Activated T-cell treated with anti-CD3 and anti-CD28 coated beads, Interleukin-2, amount 50 U/mL, for 72 hours (primary cell): ENCODE measurements around the gene PCSK5. TPM values are rescaled to one million over a fixed set of nuclear protein-coding genes. Genes with fewer than 3 reads are reported as not detected.

Experiments
- ATAC-seq, 2 donors: fragments of 150-1000 bp; cut with Tn5 transposase; replicated peaks in 1 of 2; 2 replicates each; pipeline ENCODE4 v1.10.0; 2021; ENCODE audit warnings: moderate library complexity in 2 of 2, mild to moderate bottlenecking in 1 of 2
- DNase-seq, 2 donors: peaks; one replicate each; pipeline ENCODE4 v3.0.0; 2021 to 2022; ENCODE audit warnings: mixed read lengths in 1 of 2
- H3K27ac Mint-ChIP-seq: one replicate; pipeline ENCODE4 v1.8.0; 2022; ENCODE audit warnings: mild to moderate bottlenecking, moderate library complexity, mixed read lengths
- H3K27me3 Mint-ChIP-seq: one replicate; pipeline ENCODE4 v1.8.0; 2022; ENCODE audit warnings: low read depth, mixed read lengths
- H3K36me3 Mint-ChIP-seq, 2 donors: one replicate each; pipeline ENCODE4 v1.8.0; 2022; ENCODE audit warnings: mixed read lengths in 2 of 2, mild to moderate bottlenecking in 1 of 2; ENCODE audit not compliant: insufficient read depth in 2 of 2
- H3K4me1 Mint-ChIP-seq: one replicate; pipeline ENCODE4 v1.8.0; 2022; ENCODE audit warnings: low read depth, mixed read lengths
- H3K4me3 Mint-ChIP-seq, 2 donors: one replicate each; pipeline ENCODE4 v1.8.0; 2022; ENCODE audit warnings: mild to moderate bottlenecking in 2 of 2, mixed read lengths in 2 of 2, moderate library complexity in 2 of 2
- H3K9me3 Mint-ChIP-seq, 2 donors: one replicate each; pipeline ENCODE4 v1.8.0; 2022; ENCODE audit warnings: mixed read lengths in 2 of 2
- total RNA-seq, 2 donors: library from RNA; stranded (reverse); gene quantifications; one replicate each; pipeline ENCODE4 v1.2.3, GENCODE V29; 2022

Gene PCSK5
- total RNA-seq, 2 donors from 2014 or later: 3.7 to 4.7 TPM

GRCh38 chr9:76333388-76333787, 442.9 kb downstream of the PCSK5 start:
- no peak for ATAC-seq
- H3K36me3 Mint-ChIP-seq: no peaks in the 10 kb centered on the region
- H3K4me3 Mint-ChIP-seq: no peak overlapping the region
- no peak for DNase-seq
- H3K27me3 Mint-ChIP-seq: peaks cover 13% of the 10 kb centered on the region
- H3K27ac Mint-ChIP-seq: no peak overlapping the region
- H3K9me3 Mint-ChIP-seq: no peaks in the 10 kb centered on the region
- no peaks in the 10 kb centered on the region for H3K4me1 Mint-ChIP-seq

DNA sequence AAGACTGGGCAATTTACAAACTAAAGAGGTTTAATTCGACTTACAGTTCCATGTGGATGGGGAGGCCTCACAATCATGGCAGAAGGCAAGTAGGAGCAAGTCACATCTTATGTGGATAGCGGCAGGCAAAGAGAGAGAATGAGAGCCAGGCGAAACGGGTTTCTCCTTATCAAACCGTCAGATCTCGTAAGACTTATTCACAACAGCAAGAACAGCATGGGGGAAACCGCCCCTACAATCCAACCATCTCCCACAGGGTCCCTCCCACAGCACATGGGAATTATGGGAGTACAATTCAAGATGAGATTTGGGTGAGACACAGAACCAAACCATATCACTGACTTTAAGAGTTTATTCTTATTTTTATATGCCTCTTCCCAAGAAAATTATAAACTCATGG, 443.5 kb downstream of the PCSK5 start:
- Mint-ChIP-seq H3K4me1 (no peaks in the 10 kb centered on the region), H3K9me3 (no peaks in the 10 kb centered on the region), H3K4me3 (no peak overlapping the region), H3K36me3 (no peaks in the 10 kb centered on the region), H3K27me3 (peaks cover 10% of the 10 kb centered on the region), H3K27ac (no peak overlapping the region)
- DNase-seq (no peak), ATAC-seq (no peak)

DNA sequence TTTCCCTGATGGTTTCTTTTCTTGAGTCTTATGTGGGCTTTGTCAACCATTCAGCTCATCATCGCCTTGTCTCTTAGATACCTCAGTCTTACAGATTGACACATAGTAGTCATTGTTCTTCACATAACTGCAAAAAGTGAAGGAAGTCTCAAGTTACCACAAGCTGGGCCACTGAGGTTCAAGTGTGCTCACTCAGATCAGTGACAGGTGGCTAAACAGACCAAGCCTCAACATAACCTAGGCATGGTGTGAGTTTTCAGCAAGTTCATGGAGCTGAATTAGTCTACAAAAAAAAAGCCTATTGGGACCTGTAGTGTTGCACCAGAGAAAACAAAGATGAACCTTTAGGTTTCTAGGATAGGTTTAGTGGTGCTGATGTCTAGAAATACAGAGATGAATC, 445.6 kb downstream of the PCSK5 start:
- no peak for DNase-seq
- peak in 1 of 2 donors; percentile 57 for ATAC-seq
- Mint-ChIP-seq H3K4me3 (no peak overlapping the region), H3K4me1 (no peaks in the 10 kb centered on the region), H3K27ac (no peak overlapping the region), H3K36me3 (no peaks in the 10 kb centered on the region), H3K27me3 (peaks cover 10% of the 10 kb centered on the region), H3K9me3 (peaks cover 1 to 2% of the 10 kb centered on the region in 2 donors)

- H3K4me1 Mint-ChIP-seq: no peaks in the 10 kb centered on the region
- no peak overlapping the region for H3K27ac Mint-ChIP-seq
- DNase-seq (no peak), ATAC-seq (no peak)
- H3K36me3 Mint-ChIP-seq: no peaks in the 10 kb centered on the region
- H3K9me3 Mint-ChIP-seq: peaks cover 1 to 2% of the 10 kb centered on the region in 2 donors
- H3K4me3 Mint-ChIP-seq: no peak overlapping the region
- H3K27me3 Mint-ChIP-seq: peaks cover 25% of the 10 kb centered on the region
These were observed 447.9 kb downstream of the PCSK5 start for GRCh38 chr9:76338418-76338817.

GRCh38 chr9:76341616-76342015, 451.1 kb downstream of the PCSK5 start:
- H3K36me3 Mint-ChIP-seq: no peaks in the 10 kb centered on the region
- no peak overlapping the region for H3K27ac Mint-ChIP-seq
- DNase-seq (no peak), ATAC-seq (no peak)
- H3K4me1 Mint-ChIP-seq: no peaks in the 10 kb centered on the region
- no peak overlapping the region for H3K4me3 Mint-ChIP-seq
- H3K9me3 Mint-ChIP-seq: peaks cover 1 to 2% of the 10 kb centered on the region in 2 donors
- peaks cover 18% of the 10 kb centered on the region for H3K27me3 Mint-ChIP-seq

- no peaks in the 10 kb centered on the region for H3K36me3 Mint-ChIP-seq
- peaks cover 18% of the 10 kb centered on the region for H3K27me3 Mint-ChIP-seq
- no peak overlapping the region for H3K27ac Mint-ChIP-seq
- H3K4me1 Mint-ChIP-seq: no peaks in the 10 kb centered on the region
- H3K4me3 Mint-ChIP-seq: no peak overlapping the region
- H3K9me3 Mint-ChIP-seq: peaks cover 1 to 2% of the 10 kb centered on the region in 2 donors
- ATAC-seq: no peak
- no peak for DNase-seq
These were observed 451.7 kb downstream of the PCSK5 start for GRCh38 chr9:76342201-76342600.

DNA sequence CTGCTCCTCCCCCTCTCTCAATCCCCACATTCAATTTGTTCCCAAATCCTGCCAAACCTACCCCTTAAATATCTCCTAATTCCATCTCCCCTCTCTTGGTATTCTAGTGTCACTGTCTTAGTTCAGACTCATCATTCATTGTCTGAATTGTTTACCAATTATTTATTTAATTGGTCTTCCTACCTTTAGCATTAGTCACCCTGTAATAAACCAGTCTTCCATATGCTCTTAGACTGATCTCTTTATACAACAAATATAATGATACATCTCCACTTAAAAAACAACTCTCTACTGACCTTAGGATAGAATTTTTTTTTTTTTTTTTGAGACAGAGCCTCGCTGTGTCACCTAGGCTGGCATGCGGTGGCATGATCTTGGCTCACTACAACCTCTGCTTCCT, 452.4 kb downstream of the PCSK5 start:
- Mint-ChIP-seq H3K27ac (no peak overlapping the region), H3K9me3 (peaks cover 1 to 2% of the 10 kb centered on the region in 2 donors), H3K36me3 (no peaks in the 10 kb centered on the region), H3K4me1 (no peaks in the 10 kb centered on the region), H3K4me3 (no peak overlapping the region), H3K27me3 (peaks cover 18% of the 10 kb centered on the region)
- DNase-seq: no peak
- no peak for ATAC-seq

DNA sequence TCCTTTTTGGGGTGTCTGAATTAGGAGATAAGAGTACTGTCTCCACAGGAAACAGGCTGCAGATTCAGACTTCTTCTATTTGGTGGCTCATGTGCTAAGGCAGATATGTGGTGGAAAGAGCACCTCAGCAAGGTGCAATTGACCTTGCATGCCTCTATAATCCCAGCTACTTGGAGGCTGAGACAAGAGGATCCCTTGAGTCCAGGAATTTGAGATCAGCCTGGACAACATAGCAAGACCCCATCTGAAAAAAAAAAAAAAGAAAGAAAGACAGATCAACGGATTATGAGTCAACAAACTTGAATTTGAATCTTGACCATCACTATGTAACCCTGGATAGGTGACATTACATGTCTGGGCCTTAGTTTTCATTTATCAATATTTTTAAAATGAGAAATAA, 459.4 kb downstream of the PCSK5 start:
- Mint-ChIP-seq H3K27me3 (no peaks in the 10 kb centered on the region), H3K36me3 (no peaks in the 10 kb centered on the region), H3K9me3 (no peaks in the 10 kb centered on the region), H3K4me3 (no peak overlapping the region), H3K4me1 (no peaks in the 10 kb centered on the region), H3K27ac (no peak overlapping the region)
- no peak for ATAC-seq
- no peak for DNase-seq

DNA sequence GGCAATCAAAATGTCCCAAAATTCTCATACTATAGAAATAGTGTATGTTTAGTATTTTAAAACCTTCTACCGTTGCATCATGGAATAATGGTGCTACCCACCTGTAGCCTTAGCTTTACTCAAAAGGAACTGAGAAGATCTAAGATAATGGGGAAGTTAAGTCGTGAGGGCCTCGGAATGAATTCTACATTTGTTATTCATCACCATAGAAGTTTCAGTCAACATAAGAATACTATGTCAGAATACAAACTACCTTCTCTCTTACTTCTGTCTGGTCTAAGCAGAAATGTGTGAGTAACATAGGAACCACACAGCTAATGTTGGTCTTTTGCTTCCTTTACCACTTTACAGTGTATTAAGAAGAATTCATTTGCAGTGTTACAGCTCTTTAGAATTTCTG, 460.5 kb downstream of the PCSK5 start:
- no peak for DNase-seq
- ATAC-seq: peak in 1 of 2 donors; percentile 41
- H3K27me3 Mint-ChIP-seq: no peaks in the 10 kb centered on the region
- no peak overlapping the region for H3K27ac Mint-ChIP-seq
- no peaks in the 10 kb centered on the region for H3K9me3 Mint-ChIP-seq
- peak overlapping the region in 1 of 2 donors; percentile 45 for H3K4me3 Mint-ChIP-seq
- H3K36me3 Mint-ChIP-seq: no peaks in the 10 kb centered on the region
- H3K4me1 Mint-ChIP-seq: no peaks in the 10 kb centered on the region

DNA sequence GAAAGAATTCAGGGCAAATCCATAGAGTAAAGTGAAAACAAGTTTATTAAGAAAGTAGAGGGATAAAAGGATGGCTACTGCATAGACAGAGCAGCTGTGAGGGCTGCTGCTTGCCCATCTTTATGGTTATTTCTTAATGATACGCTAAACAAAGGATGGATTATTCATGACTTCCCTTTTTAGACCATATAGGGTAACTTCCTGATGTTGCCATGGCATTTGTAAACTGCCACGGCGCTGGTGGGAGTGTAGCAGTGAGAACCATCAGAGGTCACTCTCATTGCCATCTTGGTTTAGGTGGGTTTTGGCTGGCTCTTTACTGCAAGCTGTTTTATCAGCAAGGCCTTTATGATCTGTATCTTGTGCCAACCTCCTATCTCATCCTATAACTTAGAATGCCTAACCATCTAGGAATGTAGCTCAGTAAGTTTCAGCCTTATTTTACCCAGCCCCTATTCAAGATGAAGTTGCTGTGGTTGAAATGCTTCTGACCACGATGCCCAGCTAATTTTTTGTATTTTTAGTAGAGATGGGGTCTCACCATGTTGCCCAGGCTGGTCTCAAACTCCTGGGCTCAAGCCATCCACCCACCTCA, 461.6 kb downstream of the PCSK5 start:
- H3K4me1 Mint-ChIP-seq: no peaks in the 10 kb centered on the region
- H3K9me3 Mint-ChIP-seq: no peaks in the 10 kb centered on the region
- no peak for ATAC-seq
- no peak overlapping the region for H3K4me3 Mint-ChIP-seq
- H3K27me3 Mint-ChIP-seq: no peaks in the 10 kb centered on the region
- H3K36me3 Mint-ChIP-seq: no peaks in the 10 kb centered on the region
- H3K27ac Mint-ChIP-seq: no peak overlapping the region
- DNase-seq: no peak

DNA sequence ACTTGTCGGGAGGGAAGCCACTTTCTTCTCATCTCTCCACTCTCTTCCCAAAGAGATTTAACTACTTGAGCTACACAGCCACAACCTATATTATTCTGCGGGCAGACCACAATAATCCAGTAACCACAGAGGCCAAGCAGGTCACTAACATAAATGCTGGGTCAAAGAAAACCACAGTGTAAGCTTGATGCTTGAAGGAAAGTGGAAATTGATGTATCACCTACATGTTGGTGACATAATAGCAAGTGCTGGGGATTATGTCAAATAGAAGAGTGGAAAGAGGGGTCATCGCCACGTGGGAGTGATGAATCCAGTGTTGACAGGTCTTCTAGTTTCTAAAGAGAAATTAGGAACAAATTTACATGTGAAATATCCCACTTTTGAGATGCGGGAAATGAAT, 462.8 kb downstream of the PCSK5 start:
- Mint-ChIP-seq H3K9me3 (no peaks in the 10 kb centered on the region), H3K4me3 (no peak overlapping the region), H3K4me1 (no peaks in the 10 kb centered on the region), H3K27me3 (peaks cover under 1% of the 10 kb centered on the region), H3K27ac (no peak overlapping the region), H3K36me3 (no peaks in the 10 kb centered on the region)
- ATAC-seq (no peak), DNase-seq (no peak)

DNA sequence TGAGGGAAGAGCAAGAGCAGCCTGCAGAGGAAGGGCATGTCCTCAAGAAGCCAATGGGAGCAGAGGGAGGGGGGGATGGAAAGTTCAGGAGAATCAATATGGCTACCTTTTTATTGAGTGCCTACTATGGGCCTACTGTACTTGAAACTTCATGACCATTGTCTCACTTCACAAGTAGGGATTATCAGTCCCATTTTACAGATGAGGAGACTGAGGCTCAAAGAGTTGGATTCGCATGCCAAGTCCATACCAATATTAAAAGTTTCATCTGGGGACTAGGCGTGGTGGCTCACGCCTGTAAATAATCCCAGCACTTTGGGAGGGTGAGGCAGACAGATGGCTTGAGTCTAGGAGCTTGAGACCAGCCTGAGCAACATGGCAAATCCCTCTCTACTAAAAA, 463.7 kb downstream of the PCSK5 start:
- H3K4me1 Mint-ChIP-seq: no peaks in the 10 kb centered on the region
- H3K27me3 Mint-ChIP-seq: peaks cover 7% of the 10 kb centered on the region
- H3K4me3 Mint-ChIP-seq: no peak overlapping the region
- H3K27ac Mint-ChIP-seq: no peak overlapping the region
- H3K9me3 Mint-ChIP-seq: no peaks in the 10 kb centered on the region
- no peak for ATAC-seq
- H3K36me3 Mint-ChIP-seq: no peaks in the 10 kb centered on the region
- no peak for DNase-seq

DNA sequence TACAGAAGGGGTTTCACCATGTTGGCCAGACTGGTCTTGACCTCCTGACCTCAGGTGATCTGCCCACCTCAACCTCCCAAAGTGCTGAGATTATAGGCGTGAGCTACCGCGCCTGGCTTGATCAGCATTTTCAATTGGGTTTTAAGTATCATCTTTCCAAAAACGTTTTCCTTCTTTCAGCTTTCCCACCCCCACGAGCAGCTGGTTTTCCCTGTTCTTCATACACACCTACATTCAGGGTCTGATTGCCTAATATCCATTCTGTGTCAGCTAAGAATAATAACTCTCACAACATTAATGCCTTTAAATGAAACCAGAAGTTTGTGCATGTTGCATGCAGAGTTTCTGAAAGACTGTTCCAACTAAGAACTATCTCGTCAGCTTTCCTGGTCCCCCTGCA, 465.4 kb downstream of the PCSK5 start:
- no peak overlapping the region for H3K27ac Mint-ChIP-seq
- no peaks in the 10 kb centered on the region for H3K36me3 Mint-ChIP-seq
- H3K27me3 Mint-ChIP-seq: peaks cover 7% of the 10 kb centered on the region
- DNase-seq: no peak
- no peak overlapping the region for H3K4me3 Mint-ChIP-seq
- ATAC-seq: no peak
- no peaks in the 10 kb centered on the region for H3K4me1 Mint-ChIP-seq
- H3K9me3 Mint-ChIP-seq: no peaks in the 10 kb centered on the region

DNA sequence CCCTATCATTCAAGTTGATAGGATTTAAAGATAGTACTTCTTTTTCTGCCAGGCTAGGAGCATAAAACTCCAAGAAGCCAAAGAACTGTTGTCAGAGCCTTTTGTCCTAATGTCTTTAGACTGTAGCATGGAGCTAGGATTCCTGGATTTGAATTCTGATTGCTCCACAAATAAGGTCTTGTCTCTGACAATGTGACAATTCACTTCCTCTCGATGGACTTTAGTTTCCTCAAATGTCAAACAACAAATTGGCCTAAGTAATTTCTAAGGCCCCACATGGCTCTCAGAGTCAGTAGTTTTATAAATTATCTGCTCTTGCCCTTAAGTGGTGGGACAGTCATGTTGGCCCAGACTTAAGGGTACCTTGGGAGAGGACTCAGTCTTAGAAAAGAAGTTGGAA, 467.1 kb downstream of the PCSK5 start:
- Mint-ChIP-seq H3K36me3 (no peaks in the 10 kb centered on the region), H3K4me1 (no peaks in the 10 kb centered on the region), H3K4me3 (no peak overlapping the region), H3K9me3 (no peaks in the 10 kb centered on the region), H3K27me3 (peaks cover 10% of the 10 kb centered on the region), H3K27ac (no peak overlapping the region)
- DNase-seq: no peak
- ATAC-seq: no peak
